GM21423 (cell line): ENCODE data around the gene NHP2.

Source experiments
- ATAC-seq: cut with Tn5 transposase; IDR thresholded peaks from one replicate; pipeline ENCODE4 v1.9.1; 2021; ENCODE audit warnings: mild to moderate bottlenecking, moderate library complexity; ENCODE audit not compliant: unreplicated experiment

Gene NHP2

DNA sequence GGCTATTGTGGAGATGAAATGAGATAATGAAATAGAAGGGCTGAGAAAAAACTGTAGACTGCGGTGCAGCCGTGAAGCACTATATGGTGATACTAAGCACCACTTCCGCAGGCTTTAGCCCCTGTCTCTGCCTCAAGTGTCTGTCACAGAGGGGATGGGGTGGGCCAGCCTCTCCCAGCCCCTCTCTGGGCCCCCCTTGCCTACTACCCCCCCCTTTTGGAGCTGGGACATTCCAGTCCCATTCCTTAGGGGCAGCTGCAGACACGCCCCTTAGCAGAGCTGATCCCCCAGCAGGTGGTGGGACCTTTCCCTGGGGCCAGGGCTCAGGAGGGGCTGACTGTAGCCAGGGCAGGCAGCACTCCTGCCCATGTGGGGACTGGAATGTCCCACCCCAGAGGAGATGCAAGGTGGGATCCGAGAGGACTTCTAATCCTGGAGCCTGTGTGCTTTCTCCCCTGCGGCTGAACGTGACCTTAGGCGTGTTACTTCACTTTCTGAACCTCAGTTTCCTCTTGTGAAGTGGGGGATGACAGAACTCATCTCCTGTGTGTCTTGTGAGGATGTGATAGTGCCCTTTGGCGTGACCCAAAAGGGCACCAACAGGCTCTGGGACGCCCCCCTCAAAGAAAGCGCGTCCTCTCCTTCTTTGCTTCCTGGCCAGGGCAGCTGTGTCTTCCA is 38.4 kb downstream of the NHP2 start:
- ATAC-seq, result no peak

DNA sequence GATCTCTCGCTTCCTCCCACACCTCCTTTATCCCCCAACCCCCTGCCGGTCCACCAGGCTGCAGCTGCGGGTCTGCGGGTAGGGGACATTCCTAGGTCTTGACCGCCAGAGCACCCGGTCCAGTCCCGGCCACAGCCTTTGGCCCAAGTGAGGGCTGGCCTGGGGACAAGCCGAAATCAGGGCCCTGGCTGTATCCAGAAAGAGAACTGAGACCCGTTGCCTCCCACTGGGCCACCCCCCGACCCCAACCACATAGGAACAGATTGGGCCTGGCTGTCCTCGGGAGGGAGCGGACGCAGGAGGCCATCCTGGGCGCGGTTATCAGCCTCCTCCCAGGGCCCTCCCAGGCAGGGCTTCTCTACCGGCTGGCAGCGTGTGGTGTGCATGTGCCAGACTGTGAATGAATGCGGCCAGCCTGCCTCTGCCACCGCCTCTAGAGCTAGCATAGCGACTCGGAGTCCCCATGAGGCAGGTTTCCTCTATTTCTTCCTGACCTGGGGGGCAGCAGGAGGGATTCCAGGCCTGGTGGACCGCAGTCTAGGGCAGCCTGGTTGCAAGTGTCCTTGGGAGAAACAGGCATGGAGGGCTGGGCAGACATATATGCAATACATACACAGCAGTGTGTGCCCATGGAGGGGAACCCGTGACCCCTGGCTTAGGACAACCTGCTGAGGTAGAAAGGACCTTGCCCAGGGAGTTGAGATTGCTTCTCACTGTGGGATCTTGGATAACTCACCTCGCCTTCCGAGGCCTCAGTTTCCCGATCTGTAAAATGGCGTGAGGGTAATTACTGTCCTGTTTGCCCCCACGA is 39.2 kb downstream of the NHP2 start:
- no peak for ATAC-seq

DNA sequence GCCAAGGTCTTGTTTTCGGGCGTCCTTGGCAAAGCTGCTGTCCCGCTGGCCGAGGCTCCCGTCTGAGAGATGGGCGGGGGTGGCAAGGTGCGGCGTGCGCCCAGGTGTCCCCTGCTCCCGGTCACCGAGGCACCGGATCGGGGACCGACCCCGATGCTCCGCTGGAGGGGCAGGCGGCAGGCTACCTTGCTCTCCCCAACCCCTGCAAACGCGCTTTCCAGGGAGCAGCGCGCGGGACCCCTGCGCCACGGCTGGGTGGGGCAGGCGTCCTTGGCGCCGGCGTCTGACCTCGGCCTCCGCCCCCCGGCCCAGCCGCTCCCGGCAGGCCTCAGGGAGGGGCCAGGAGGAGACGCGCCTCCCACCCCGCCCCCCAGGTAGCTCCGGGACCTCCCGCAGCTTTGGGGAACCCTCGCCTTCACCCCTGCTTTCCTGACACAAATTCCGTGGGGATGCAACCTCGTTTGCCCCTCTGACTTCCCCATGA is 39.8 kb downstream of the NHP2 start:
- no peak for ATAC-seq

DNA sequence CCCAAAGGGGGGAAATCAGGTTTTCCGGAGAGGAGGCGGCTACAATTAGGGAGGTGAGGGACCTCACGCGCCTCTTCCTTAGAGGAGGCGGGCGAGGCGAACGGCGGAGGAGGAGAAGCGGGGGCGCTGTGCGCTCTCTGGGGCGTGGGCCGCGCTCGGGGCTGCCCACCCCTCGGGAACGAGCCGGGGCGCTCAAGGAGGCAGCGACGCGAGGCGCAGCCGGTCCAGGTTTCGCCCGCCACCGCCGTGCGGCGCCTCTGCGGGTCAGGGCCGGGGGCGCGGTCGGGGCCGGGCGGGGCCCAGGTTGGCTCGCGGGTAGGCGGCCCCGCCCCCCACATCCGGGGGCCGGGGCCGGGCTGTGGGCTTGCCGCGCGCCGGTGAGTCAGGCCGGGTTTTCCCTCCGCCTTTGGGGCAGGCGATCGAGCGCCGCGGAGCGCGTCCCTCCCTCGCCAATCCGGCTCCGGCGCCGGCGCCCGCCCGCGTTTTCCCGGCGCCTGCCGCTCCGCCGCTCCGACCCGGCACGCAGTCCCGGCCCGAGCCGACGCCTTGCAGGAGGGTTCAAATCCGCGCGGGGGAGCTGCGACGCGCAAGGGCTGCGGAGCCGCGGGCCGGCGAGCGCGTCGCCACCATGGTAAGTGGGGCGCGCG is 40.4 kb downstream of the NHP2 start, which contains the start of gene N4BP3:
Gene N4BP3, plus strand, starts transcription at position 392 of the 647 bp plus-strand sequence. CDS start 6,052 bp downstream, outside the sequence.
- ATAC-seq, result peak; percentile 50

DNA sequence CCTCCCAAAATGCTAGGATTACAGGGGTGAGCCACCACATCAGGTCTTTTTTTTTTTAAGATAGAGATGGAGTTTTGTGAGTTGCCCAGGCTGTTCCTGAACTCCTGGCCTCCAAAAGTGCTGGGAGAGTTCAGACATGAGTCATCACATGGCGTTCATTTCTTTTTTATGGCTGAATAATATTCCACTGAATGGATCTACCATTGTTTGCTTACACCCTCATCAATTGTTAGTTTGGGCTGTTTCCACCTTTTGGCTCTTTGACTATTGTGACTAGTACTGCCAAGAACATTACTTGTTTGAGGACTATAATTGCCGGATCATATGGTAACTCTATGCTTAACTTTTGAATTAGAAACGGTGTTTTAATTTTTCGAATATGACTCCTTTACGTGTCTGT is 41.1 kb downstream of the NHP2 start:
- no peak for ATAC-seq

DNA sequence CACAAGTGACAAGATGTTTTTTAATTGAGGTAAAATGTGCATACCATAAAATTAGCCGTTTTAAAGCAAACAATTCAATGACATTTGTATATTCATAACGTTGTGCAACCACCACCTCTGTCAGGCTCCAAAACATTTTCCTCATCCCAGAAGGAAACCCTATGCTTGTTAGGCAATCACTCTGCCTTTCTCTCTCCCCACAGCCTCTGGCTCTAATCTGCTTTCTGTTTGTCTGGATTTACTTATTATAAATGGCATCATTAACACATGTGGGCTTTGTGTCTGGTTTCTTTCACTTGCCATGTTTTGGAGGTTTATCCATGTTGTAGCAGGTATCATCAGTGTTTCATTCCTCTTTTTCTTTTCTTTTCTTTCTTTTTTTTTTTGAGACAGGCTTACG is 41.8 kb downstream of the NHP2 start:
- ATAC-seq, result no peak

DNA sequence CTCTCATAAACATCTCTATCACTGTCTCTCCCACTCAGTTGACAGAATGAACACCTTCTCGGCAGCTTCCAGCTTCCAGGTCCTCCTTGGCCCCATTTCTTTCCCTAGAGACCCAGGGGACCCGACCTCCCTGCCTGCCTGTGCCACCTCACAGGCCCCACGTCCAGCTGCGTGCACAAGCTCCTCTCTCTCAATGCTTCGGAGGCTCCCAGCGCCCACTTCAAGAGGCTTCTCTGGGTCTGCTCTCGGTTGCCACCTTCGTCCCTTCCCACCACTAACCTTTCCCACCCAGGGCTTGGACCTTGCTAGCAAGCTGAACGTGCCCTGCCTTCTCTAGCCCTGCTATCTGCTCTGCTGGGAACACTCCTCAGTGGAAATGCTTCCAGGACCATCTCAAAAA is 43.2 kb downstream of the NHP2 start:
- ATAC-seq, result no peak

DNA sequence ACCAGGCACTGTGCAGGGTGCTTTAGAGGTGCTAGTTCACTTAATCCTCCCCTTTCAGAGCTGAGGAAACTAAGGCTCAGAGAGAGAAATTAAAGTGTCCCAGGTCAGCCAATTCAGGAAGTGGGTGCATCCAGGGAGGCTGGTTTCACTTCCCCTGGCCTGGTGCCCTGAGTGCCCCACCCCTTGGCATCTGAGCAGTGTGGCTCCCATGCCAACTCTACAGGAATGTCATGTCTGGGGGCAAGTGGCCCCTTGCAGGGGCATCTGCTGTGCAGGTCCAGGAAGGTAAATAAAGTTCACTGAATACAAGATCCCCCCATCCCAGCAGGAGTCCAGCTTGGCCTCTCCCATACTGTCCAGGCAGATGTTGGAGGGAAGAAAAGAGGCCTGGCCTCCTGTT is 44.7 kb downstream of the NHP2 start:
- no peak for ATAC-seq

DNA sequence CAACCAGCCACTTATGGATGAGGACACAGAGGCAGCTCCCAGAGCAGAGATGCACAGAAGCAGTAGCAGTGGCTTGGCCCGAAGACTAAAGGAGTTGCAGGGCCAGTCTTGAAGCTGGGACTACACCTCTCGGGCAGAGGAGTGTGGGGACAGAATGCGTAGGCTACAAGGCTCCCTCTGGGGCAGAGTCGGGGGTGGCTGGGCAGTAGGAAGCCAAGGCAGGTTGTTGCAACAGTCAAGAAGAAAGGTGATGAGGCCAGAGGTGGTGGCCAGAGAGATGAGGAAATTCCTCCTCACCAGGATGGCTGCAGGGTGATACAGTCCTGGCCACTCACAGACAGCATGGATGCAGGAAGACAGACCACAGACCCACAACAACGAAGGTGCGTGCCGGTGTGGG is 45.2 kb downstream of the NHP2 start:
- no peak for ATAC-seq

DNA sequence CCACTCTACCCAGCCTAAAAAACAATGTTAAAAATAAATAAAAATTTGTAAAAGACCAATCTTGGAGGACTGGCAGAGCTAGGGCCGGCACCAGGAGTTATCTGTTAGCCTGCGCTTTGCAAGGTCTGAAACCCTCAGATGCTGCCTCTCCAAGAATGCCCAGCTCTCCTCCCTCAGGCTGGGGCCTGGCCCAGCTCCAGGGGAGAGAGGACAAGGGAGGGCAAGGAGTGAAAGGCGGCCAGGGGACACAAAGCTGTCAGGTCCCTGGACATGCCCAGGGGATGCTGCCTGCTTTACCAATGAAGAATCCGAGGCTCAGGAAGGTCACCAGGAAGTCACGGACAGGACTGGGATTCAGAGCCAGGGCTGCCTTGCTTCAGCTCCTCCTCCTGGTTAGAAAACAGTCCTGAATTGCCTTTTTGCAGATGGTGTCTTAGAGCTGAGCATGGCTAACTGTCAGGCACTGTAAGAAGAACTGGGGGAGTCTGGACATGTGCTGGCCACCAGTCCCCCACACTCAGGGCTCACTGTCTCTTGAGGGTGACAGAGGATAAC is 45.9 kb downstream of the NHP2 start:
- ATAC-seq, result no peak

DNA sequence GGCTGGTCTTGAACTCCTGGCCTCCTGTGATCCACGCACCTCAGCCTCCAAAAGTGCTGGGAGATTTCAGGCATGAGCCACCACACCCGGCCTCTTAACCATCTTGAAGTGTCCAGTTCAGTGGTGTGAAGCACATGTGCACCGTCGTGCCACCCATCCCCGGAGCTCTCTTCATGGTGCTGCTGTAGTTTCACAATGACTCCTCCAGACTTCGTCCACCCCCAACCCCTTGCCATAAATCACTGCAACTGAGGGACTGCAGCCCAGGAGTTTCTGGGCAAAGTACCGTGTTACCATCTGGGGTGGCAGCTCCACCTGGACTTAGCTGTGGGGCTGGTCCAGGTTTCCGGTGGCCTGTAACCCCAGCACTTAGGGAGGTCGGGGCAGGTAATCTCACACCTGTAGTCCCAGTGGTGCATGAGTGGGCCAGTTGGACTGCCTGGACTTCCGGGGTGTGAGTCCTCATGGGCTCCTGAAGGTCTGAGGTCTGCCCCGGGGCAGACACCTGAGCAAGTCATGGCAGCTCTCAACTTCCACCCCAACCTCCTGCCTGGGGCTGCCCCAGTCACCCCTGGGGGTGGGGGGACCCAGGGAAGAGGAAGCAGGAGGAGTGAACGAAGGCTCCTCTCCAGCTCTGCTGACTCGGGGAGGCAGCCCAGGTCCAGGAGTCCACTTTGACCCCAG is 47.0 kb downstream of the NHP2 start:
- no peak for ATAC-seq

DNA sequence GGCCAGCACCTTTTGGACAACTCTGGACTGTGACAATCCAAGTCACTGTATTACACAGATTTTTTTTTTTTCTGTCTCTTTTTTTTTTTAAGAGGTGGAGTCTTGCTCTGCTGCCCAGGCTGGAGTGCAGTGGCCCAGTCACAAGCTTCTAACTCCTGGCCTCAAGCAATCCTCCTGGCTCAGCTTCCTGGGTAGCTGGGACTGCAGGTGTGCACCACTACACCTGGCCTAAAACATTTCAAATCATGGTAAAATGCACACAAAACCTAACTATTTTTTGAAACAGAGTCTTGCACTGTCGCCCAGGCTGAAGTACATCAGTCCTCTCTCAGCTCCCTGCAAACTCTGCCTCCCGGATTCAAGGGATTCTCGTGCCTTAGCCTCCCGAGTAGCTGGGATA is 47.6 kb downstream of the NHP2 start:
- no peak for ATAC-seq

DNA sequence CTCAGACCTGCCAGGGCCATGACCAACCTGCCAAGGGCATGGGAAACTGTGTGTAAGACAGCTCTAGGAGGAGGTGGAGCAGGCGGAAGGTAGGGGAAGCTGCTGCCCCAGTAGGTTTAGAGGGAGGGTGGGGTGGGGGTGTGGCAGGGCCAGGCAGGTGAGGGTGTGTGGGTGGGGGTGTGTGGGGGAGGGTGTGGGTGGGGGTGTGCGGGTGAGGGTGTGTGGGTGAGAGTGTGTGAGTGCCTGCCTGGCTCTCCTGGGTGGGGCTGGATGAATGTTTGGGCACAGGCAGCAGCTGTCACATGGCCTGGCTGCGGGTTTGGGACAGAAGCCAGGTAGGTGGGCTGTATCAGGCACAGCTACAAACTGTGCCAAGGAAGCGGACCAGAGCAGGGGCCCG is 49.2 kb downstream of the NHP2 start:
- no peak for ATAC-seq

DNA sequence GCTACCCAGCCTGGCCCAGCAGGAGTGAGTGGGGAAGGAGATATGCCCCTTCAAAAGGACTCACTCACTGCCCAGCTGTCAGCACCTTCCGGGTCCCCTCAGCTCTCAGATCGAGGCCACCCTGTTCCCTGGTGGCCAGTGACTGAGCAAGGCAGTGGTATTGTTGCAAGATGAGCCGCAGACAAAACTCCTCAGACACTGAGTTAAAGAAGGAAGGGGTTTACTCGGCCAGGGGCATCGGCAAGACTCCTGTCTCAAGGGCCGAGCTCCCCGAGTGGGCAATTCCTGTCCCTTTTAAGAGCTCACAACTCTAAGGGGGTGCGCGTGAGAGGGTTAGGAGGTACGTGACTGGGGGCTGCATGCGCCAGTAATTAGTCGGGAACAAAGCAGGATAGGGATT is 50.1 kb downstream of the NHP2 start:
- no peak for ATAC-seq
